ENCODE measurements around the gene TOP1. TPM values are rescaled to one million over a fixed set of nuclear protein-coding genes. Genes with fewer than 3 reads are reported as not detected.

TOP1 gene
- total and polyA plus RNA-seq, 2 donors from 2014 or later, result 23.4 to 49.9 TPM

GRCh38 chr20:41029150-41029901, 704 bp downstream of the TOP1 start:
- Histone ChIP-seq H3K27me3 (ENCODE audit: control insufficient read depth, insufficient read depth, low read length) (no peaks in the 10 kb centered on the region), H3K9ac (ENCODE audit: low read length in 3 of 3) (peak overlapping the region; percentile 34 to 88 (median 78)), H3K4me3 (ENCODE audit: low read length in 3 of 3) (peak overlapping the region; percentile 66 to 85 (median 77)), H3K4me1 (ENCODE audit: control insufficient read depth in 2 of 3, insufficient read depth in 2 of 3, low read depth in 1 of 3, low read length in 3 of 3) (peaks cover 3 to 21% (median 9%) of the 10 kb centered on the region in 3 donors), H3K27ac (ENCODE audit: low read depth in 2 of 2, low read length in 2 of 2) (peak overlapping the region; percentile 94 to 96), H3K9me3 (ENCODE audit: control insufficient read depth in 2 of 3, insufficient read depth in 1 of 3, low read length in 3 of 3) (no peaks in the 10 kb centered on the region), H3K36me3 (ENCODE audit: control insufficient read depth in 2 of 3, insufficient read depth in 3 of 3, low read length in 3 of 3) (no peaks in the 10 kb centered on the region)
- FAIRE-seq, result no peak
- TF ChIP-seq, protein P1, sequence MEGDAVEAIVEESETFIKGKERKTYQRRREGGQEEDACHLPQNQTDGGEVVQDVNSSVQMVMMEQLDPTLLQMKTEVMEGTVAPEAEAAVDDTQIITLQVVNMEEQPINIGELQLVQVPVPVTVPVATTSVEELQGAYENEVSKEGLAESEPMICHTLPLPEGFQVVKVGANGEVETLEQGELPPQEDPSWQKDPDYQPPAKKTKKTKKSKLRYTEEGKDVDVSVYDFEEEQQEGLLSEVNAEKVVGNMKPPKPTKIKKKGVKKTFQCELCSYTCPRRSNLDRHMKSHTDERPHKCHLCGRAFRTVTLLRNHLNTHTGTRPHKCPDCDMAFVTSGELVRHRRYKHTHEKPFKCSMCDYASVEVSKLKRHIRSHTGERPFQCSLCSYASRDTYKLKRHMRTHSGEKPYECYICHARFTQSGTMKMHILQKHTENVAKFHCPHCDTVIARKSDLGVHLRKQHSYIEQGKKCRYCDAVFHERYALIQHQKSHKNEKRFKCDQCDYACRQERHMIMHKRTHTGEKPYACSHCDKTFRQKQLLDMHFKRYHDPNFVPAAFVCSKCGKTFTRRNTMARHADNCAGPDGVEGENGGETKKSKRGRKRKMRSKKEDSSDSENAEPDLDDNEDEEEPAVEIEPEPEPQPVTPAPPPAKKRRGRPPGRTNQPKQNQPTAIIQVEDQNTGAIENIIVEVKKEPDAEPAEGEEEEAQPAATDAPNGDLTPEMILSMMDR (IDR thresholded peaks at IDR 0.05; ENCODE audit: borderline replicate concordance, extremely low read depth, insufficient read depth), result no peak
- peak; percentile 48 to 87 (median 69) for DNase-seq
- intact Hi-C loops (cut with DNase I), result no loop called here

DNA sequence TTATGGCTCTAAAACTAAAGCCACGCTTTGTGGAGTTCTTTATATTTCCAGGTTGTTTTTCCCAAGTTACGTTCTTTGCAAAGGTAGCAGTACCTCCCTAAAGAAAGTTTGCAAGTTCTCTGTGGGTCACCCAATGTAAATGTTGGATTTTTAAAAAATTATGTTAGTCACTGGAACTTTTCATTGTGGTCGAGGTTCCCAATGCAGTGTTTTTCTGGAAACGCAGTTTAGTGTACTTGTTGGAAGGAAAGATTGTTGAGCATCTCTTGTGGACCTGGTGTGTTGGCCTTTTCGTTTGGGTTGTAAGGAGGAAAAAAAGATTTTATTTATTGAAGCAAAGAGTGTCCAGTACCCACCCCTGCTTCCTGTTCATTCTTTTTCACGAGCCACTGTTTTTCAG, 1.4 kb downstream of the TOP1 start:
- TF ChIP-seq, protein P1 (IDR thresholded peaks at IDR 0.05; ENCODE audit: borderline replicate concordance, extremely low read depth, insufficient read depth), result no peak
- H3K27me3 ChIP-seq (ENCODE audit: control insufficient read depth, insufficient read depth, low read length), result no peaks in the 10 kb centered on the region
- H3K4me3 ChIP-seq (ENCODE audit: low read length in 3 of 3), result peak overlapping the region; percentile 66 to 85 (median 77)
- H3K9me3 ChIP-seq (ENCODE audit: control insufficient read depth in 2 of 3, insufficient read depth in 1 of 3, low read length in 3 of 3), result no peaks in the 10 kb centered on the region
- intact Hi-C loops (cut with DNase I), result no loop called here
- peak overlapping the region; percentile 34 to 88 (median 78) for H3K9ac ChIP-seq (ENCODE audit: low read length in 3 of 3)
- H3K4me1 ChIP-seq (ENCODE audit: control insufficient read depth in 2 of 3, insufficient read depth in 2 of 3, low read depth in 1 of 3, low read length in 3 of 3), result peaks cover 3 to 21% (median 9%) of the 10 kb centered on the region in 3 donors
- peak overlapping the region in 1 of 2 donors; percentile 96 for H3K27ac ChIP-seq (ENCODE audit: low read depth in 2 of 2, low read length in 2 of 2)
- peak in 2 of 5 donors; percentile 24 to 39 for DNase-seq
- H3K36me3 ChIP-seq (ENCODE audit: control insufficient read depth in 2 of 3, insufficient read depth in 3 of 3, low read length in 3 of 3), result no peaks in the 10 kb centered on the region
- FAIRE-seq, result no peak

GRCh38 chr20:41030531-41031242, 2.1 kb downstream of the TOP1 start:
- intact Hi-C loops (cut with DNase I), result no loop called here
- Histone ChIP-seq H3K4me3 (ENCODE audit: low read length in 3 of 3) (peak overlapping the region; percentile 66 to 85 (median 77)), H3K36me3 (ENCODE audit: control insufficient read depth in 2 of 3, insufficient read depth in 3 of 3, low read length in 3 of 3) (no peaks in the 10 kb centered on the region), H3K9me3 (ENCODE audit: control insufficient read depth in 2 of 3, insufficient read depth in 1 of 3, low read length in 3 of 3) (no peaks in the 10 kb centered on the region), H3K4me1 (ENCODE audit: control insufficient read depth in 2 of 3, insufficient read depth in 2 of 3, low read depth in 1 of 3, low read length in 3 of 3) (peaks cover 3 to 21% (median 9%) of the 10 kb centered on the region in 3 donors), H3K27ac (ENCODE audit: low read depth in 2 of 2, low read length in 2 of 2) (no peak overlapping the region), H3K9ac (ENCODE audit: low read length in 3 of 3) (peak overlapping the region in 1 of 3 donors; percentile 88), H3K27me3 (ENCODE audit: control insufficient read depth, insufficient read depth, low read length) (no peaks in the 10 kb centered on the region)
- FAIRE-seq, result no peak
- TF ChIP-seq, protein P1 (IDR thresholded peaks at IDR 0.05; ENCODE audit: borderline replicate concordance, extremely low read depth, insufficient read depth), result no peak
- peak in 1 of 5 donors; percentile 31 for DNase-seq
